ENCODE measurements around the gene GUCD1.

GUCD1 gene

DNA sequence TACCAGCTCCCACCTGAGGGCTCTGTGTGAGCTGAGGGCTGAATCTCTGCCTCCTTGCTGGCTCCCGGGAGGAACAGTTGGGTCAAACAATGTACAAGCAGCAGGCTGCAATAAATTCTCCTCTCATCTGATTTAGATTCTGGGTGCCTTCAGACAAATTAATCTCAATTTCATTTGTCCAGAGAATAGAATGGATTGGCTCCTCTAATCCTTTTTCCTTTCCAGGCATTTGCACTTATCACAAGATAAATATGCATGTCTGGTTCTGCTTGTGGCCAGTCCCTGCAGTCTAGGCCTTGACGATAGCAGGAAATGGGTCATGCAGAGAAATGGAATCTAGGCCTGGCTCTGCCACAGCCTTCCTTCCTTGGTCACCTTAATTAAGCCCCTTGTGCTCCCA lies 31.1 kb downstream of the GUCD1 start:
- TF ChIP-seq, protein P1, sequence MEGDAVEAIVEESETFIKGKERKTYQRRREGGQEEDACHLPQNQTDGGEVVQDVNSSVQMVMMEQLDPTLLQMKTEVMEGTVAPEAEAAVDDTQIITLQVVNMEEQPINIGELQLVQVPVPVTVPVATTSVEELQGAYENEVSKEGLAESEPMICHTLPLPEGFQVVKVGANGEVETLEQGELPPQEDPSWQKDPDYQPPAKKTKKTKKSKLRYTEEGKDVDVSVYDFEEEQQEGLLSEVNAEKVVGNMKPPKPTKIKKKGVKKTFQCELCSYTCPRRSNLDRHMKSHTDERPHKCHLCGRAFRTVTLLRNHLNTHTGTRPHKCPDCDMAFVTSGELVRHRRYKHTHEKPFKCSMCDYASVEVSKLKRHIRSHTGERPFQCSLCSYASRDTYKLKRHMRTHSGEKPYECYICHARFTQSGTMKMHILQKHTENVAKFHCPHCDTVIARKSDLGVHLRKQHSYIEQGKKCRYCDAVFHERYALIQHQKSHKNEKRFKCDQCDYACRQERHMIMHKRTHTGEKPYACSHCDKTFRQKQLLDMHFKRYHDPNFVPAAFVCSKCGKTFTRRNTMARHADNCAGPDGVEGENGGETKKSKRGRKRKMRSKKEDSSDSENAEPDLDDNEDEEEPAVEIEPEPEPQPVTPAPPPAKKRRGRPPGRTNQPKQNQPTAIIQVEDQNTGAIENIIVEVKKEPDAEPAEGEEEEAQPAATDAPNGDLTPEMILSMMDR (conservative IDR thresholded peaks at IDR 0.05), result no peak
- H3K27ac ChIP-seq, result peak overlapping the region; percentile 8; the same call in 1 of the 2 replicates

DNA sequence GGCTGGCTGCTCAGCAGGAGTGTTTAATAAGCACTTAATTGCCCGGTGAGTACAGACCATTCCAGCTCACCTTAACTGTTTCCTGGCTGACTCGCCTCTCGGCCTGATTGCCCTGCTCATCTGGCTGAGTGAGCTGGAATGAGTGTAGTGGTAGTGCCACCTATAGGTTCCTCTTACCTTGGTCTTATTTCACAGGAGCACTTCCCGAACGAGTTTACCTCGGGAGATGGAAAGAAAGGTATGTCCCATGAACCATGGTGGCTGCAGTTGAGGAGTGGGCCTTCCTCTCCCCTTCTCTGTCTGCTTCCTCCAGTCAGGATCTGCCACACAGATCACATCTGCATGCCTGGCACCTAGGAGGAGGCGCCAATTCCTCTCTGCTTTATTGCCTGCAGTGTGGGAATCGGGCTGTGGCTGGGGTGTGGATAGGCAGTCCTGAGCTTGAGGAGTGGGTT lies 33.1 kb downstream of the GUCD1 start:
- TF ChIP-seq, protein P1 (conservative IDR thresholded peaks at IDR 0.05), result peak; percentile 81
- H3K27ac ChIP-seq, result peak overlapping the region; percentile 68

DNA sequence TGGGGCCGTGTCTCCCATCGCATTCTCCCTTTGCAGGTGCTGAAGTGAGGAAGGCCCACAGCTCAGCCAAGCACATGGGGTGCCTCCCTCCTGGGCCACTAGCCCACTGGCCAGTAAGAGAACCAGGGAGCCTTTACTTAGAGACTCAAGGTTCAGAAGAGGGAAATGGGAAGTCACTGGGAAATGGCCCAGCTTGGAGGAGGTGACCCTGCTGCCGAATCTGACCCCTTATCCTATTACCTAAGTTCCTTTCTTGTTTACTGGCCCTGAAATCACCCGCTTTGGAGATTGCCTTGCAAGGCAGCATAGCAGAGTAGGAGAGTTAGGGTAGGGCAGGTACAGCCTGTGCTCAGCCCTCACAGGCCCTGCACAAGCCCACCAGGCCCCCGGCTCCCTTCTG lies 35.4 kb downstream of the GUCD1 start:
- no peak overlapping the region for H3K27ac ChIP-seq
- TF ChIP-seq, protein P1 (conservative IDR thresholded peaks at IDR 0.05), result no peak

DNA sequence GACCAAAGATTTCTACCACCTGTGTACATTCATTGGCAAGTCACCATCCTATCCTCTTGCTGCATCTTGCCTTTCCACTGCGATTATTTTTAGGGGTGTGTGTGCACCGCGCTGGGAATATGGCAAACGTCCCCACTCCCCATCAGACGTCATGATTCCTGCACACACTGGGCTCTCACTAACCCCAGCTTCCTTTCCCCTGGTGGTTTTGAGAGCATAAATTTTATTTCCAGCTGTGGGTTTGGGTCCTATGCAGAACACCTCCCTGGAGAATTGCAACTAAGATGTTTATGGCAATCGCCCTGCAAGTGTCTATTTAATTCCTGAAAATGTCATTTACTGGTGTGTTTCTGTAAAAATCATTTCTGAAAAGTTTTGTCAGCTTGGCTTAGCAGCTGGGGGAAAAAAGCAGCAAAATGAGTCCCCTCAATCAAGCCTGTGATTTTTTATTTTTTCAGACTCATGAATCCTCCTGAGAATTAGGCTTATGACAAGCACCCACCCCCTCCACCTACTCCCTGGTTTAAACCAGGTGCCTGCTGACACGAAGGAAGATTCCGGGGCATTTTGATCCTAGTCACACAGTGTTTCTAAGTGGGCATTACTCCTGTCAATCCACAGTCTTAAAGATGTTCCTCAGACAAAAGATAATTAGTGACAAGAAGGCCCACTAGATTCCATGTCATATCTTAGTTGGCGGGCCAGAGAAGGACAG lies 36.0 kb downstream of the GUCD1 start:
- TF ChIP-seq, protein P1 (conservative IDR thresholded peaks at IDR 0.05), result no peak
- no peak overlapping the region for H3K27ac ChIP-seq

DNA sequence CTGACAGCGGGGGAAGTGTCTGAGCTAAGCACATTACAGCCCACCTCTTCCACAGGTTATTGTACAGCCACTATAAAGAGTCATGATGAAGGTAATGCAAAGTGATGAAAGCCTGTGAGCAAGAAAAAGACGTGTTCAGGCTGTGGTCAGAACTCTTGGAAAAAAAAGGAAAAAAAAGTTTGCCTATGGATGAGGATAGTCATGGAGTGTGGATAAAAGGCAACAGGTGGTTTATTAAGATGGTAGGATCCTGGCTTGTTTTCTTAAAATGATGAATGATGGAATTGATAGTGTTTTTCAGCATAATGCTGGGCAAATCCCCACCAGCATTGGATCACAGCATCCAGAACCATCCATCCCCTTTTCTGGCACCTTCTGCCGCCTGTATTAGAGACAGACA lies 36.7 kb downstream of the GUCD1 start:
- H3K27ac ChIP-seq, result no peak overlapping the region
- TF ChIP-seq, protein P1 (conservative IDR thresholded peaks at IDR 0.05), result no peak

DNA sequence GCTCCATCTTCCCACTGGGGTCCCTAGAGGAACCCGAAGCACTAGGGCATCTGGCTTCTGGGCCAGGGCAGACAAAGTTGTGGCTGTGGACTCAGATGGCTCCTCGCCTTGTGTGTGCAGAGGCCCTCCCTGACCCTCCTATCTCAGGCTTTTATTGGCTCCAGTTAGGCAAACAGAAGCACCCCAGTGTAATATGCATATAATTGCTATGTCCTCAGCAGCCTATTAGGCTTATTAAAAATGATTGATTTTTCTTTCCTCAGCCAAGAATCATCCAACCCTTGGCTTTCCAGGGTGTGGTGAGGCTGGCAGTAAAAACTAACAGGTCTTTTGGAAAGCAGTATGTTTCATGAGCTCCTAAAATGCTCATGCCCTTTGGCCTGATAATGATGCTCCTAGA lies 37.5 kb downstream of the GUCD1 start:
- TF ChIP-seq, protein P1 (conservative IDR thresholded peaks at IDR 0.05), result no peak
- no peak overlapping the region for H3K27ac ChIP-seq

DNA sequence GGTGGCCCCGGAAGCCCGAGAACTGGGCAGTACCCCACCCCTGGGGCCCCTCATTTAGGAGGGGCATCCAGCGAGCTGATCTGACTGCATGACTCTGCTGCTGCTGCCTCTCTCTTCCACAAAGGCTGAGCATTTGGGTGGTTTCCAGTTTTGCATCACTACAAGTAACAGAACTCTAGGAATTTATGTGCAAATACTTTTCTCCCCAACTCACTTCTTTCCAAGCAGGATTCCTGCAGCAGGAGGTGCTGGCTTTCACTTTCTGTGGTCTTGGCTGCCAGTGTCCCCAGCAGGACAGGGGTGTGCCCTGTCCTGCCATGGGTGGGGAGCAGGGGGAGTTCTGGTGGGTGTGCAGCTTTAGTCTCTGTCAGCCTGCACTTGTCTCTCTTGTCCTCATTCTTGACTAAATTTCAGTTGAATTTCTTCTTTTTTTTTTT lies 38.6 kb downstream of the GUCD1 start:
- H3K27ac ChIP-seq, result no peak overlapping the region

More for the DNA sequence above, 38.6 kb downstream of the GUCD1 start:
- TF ChIP-seq, protein P1 (conservative IDR thresholded peaks at IDR 0.05), result no peak

Data from VCaP (cell line).